Measurements from ENCODE around the gene KLHL40. TPM values are rescaled to one million over a fixed set of nuclear protein-coding genes. Genes with fewer than 3 reads are reported as not detected.
A peak's percentile ranks its signal among the peaks of the same experiment; 100 is the strongest.

KLHL40 gene
- total RNA-seq, 1 donor from 2014 or later: 13.4 TPM

GRCh38 chr3:42728668-42729364, 43.5 kb downstream of the KLHL40 start:
- DNase-seq: no peak

GRCh38 chr3:42729404-42730145, 44.2 kb downstream of the KLHL40 start:
- no peak for DNase-seq

GRCh38 chr3:42730294-42730693, 45.0 kb downstream of the KLHL40 start:
- DNase-seq: no peak

- no peak for DNase-seq
Measured at GRCh38 chr3:42730706-42731420, 45.5 kb downstream of the KLHL40 start.

- no peak for DNase-seq
Measured at GRCh38 chr3:42731476-42732195, 46.3 kb downstream of the KLHL40 start.

GRCh38 chr3:42732196-42732828, 47.0 kb downstream of the KLHL40 start:
- DNase-seq: peak; percentile 9

- DNase-seq: no peak
Measured at GRCh38 chr3:42732829-42733459, 47.6 kb downstream of the KLHL40 start.

GRCh38 chr3:42733501-42734262, 48.3 kb downstream of the KLHL40 start:
- DNase-seq: no peak

- no peak for DNase-seq
Measured at GRCh38 chr3:42734263-42734860, 49.0 kb downstream of the KLHL40 start.

GRCh38 chr3:42735019-42735418, 49.7 kb downstream of the KLHL40 start:
- DNase-seq: no peak

- no peak for DNase-seq
Measured at GRCh38 chr3:42735615-42736014, 50.3 kb downstream of the KLHL40 start.

- no peak for DNase-seq
Measured at GRCh38 chr3:42736081-42736480, 50.7 kb downstream of the KLHL40 start.

GRCh38 chr3:42736531-42736930, 51.2 kb downstream of the KLHL40 start:
- DNase-seq: no peak

- DNase-seq: no peak
Measured at GRCh38 chr3:42739401-42740158, 54.2 kb downstream of the KLHL40 start.

GRCh38 chr3:42741796-42742195, 56.5 kb downstream of the KLHL40 start:
- no peak for DNase-seq
